Lung (tissue), 12 donors: ENCODE measurements around the gene KRTAP10-1. TPM values are rescaled to one million over a fixed set of nuclear protein-coding genes. Genes with fewer than 3 reads are reported as not detected.

Experiments used
- ATAC-seq: fragments of 200-7000 bp; cut with Tn5 transposase; one replicate; pipeline ENCODE4 v1.9.1; 2020; ENCODE audit warnings: moderate number of reproducible peaks; ENCODE audit not compliant: insufficient read depth, low FRiP score
- DNase-seq, 3 donors: peaks; one replicate each; pipeline ENCODE4 v3.0.0-alpha.2; 2013 to 2017
- H3K27ac ChIP-seq, 2 donors: one replicate each; pipeline ENCODE4 v1.5.1; 2013; ENCODE audit warnings: mild to moderate bottlenecking in 2 of 2, moderate library complexity in 2 of 2, control low read depth in 1 of 2, inconsistent platforms in 1 of 2, low read depth in 1 of 2, low read length in 1 of 2
- H3K27me3 ChIP-seq, 3 donors: one replicate each; pipeline ENCODE4 v1.5.1; 2013; ENCODE audit warnings: low read length in 2 of 3; ENCODE audit not compliant: control insufficient read depth in 3 of 3, insufficient read depth in 3 of 3
- H3K36me3 ChIP-seq, 4 donors: one replicate each; pipeline ENCODE4 v1.5.1; 2013; ENCODE audit warnings: low read length in 4 of 4, mild to moderate bottlenecking in 1 of 4, moderate library complexity in 1 of 4; ENCODE audit not compliant: control insufficient read depth in 4 of 4, insufficient read depth in 4 of 4
- H3K4me1 ChIP-seq, 5 donors: one replicate each; pipeline ENCODE4 v1.5.1; 2013; ENCODE audit warnings: low read length in 5 of 5, mild to moderate bottlenecking in 2 of 5, moderate library complexity in 1 of 5; ENCODE audit not compliant: control insufficient read depth in 5 of 5, insufficient read depth in 5 of 5
- H3K4me3 ChIP-seq: one replicate; pipeline ENCODE4 v1.5.1; 2013; ENCODE audit warnings: mild to moderate bottlenecking, control low read depth, moderate library complexity
- H3K9ac ChIP-seq, 2 donors: one replicate each; pipeline ENCODE4 v1.5.1; 2013; ENCODE audit warnings: low read length in 2 of 2, control low read depth in 1 of 2; ENCODE audit not compliant: insufficient read depth in 1 of 2
- H3K9me3 ChIP-seq, 4 donors: one replicate each; pipeline ENCODE4 v1.5.1; 2013; ENCODE audit warnings: low read length in 3 of 4, mild to moderate bottlenecking in 1 of 4, moderate library complexity in 1 of 4; ENCODE audit not compliant: control insufficient read depth in 4 of 4, insufficient read depth in 3 of 4
- WGBS, 2 donors: extraction: QIAGEN DNeasy Blood & Tissue Kit; methylation state at CpG; one replicate each; pipeline ENCODE4 v1.1.7; 2013; 5-methylcytosine and 5-hydroxymethylcytosine counted together
- polyA plus RNA-seq, 2 donors: library from polyadenylated mRNA; stranded (reverse); fragments of 200-250 nt; gene quantifications; one replicate each; pipeline ENCODE4 v1.2.1, GENCODE V29; 2013
- total RNA-seq, 2 donors: library from RNA; depleted of rRNA in 1 of 2; stranded (reverse); fragments of >200 nt in 1 of 2; gene quantifications; one replicate each; pipeline ENCODE4 v1.2.1, GENCODE V29; 2014 to 2021
- TF ChIP-seq, protein P1 (sequence below): IDR thresholded peaks from 2 replicates; pipeline ENCODE4 v1.5.1; 2012; ENCODE audit warnings: mild to moderate bottlenecking; ENCODE audit errors: control extremely low read depth, extremely low read depth
- donor health status: control.
- donor health status: control.
- donor health status: Bipolar disorder and iron deficiency.
- donor health status: healthy.
- donor health status: DM: yes; HTN: yes; CAD: no.

The KRTAP10-1 gene
- total and polyA plus RNA-seq, 4 donors: not detected

DNA sequence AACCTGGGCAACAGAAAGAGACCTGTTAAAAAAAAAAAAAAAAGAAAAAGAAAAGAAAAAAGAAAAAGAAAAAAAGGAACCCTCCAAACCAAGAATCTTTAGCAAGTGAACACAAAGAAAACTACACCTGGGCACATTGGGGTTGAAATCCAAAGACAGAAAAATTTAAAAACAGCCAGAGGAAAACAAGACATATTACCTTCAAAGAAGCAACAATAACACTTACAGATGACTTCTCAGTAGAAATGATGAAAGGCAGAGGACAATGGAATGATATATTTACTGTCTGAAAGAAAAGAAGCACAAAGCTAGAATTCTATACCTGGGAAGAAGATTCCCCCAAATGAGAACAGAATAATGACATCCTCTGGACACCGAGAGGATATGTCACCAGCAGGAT is 2.7 kb upstream of the KRTAP10-1 start:
- Histone ChIP-seq H3K9ac (no peak overlapping the region), H3K27me3 (no peaks in the 10 kb centered on the region), H3K9me3 (peaks cover 0 to 14% (median 5%) of the 10 kb centered on the region in 4 donors), H3K27ac (no peak overlapping the region), H3K36me3 (no peaks in the 10 kb centered on the region), H3K4me1 (no peaks in the 10 kb centered on the region), H3K4me3 (no peak overlapping the region)
- ATAC-seq (no peak), DNase-seq (no peak)
- WGBS, 2 donors: 87 to 88% methylated on average over 1 of the region's 1 CpG
- TF ChIP-seq, protein P1, sequence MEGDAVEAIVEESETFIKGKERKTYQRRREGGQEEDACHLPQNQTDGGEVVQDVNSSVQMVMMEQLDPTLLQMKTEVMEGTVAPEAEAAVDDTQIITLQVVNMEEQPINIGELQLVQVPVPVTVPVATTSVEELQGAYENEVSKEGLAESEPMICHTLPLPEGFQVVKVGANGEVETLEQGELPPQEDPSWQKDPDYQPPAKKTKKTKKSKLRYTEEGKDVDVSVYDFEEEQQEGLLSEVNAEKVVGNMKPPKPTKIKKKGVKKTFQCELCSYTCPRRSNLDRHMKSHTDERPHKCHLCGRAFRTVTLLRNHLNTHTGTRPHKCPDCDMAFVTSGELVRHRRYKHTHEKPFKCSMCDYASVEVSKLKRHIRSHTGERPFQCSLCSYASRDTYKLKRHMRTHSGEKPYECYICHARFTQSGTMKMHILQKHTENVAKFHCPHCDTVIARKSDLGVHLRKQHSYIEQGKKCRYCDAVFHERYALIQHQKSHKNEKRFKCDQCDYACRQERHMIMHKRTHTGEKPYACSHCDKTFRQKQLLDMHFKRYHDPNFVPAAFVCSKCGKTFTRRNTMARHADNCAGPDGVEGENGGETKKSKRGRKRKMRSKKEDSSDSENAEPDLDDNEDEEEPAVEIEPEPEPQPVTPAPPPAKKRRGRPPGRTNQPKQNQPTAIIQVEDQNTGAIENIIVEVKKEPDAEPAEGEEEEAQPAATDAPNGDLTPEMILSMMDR: no peak

DNA sequence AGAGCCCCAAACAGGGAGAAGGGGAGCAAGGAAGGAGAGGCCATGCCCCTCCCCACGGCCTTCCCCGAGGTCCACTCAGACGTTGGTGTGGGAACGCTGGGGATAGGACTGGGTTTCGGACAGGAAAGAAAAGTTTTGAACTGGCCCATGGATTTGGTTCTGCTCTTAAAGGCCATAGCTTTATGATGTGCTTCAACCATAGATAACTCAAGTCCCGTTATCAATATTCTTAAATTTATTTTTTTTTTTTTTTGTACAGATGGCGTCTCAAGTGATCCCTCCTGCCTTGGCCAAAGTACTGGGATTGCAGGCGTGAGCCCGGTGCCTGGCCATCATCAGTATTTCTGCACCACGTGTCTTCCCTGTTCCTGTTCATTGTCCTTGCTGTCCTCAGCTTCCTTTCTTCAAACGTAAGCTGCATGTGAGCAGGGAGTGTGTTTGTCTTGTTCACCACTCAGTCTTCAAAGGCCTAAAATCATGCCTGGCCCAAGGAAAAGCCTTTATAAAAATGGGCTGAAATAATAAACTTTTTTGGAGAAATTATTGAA is 820 bp upstream of the KRTAP10-1 start:
- Histone ChIP-seq H3K4me3 (no peak overlapping the region), H3K9me3 (peaks cover 0 to 9% (median 1%) of the 10 kb centered on the region in 4 donors), H3K27me3 (no peaks in the 10 kb centered on the region), H3K4me1 (no peaks in the 10 kb centered on the region), H3K36me3 (no peaks in the 10 kb centered on the region), H3K9ac (no peak overlapping the region), H3K27ac (no peak overlapping the region)
- TF ChIP-seq, protein P1: no peak
- ATAC-seq: no peak
- peak in 1 of 3 donors; percentile 1 for DNase-seq
- WGBS, 2 donors: 80 to 81% methylated on average over 11 of the region's 11 CpGs

GRCh38 chr21:44539046-44539445 is 949 bp downstream of the KRTAP10-1 start:
- no peak overlapping the region for H3K27ac ChIP-seq
- WGBS, 2 donors: 69 to 71% methylated on average over 14 of the region's 14 CpGs
- H3K4me1 ChIP-seq: no peaks in the 10 kb centered on the region
- ATAC-seq: no peak
- peaks cover 0 to 8% (median 1%) of the 10 kb centered on the region in 4 donors for H3K9me3 ChIP-seq
- peak in 1 of 3 donors; percentile 8 for DNase-seq
- H3K4me3 ChIP-seq: no peak overlapping the region
- no peaks in the 10 kb centered on the region for H3K36me3 ChIP-seq
- no peaks in the 10 kb centered on the region for H3K27me3 ChIP-seq
- no peak overlapping the region for H3K9ac ChIP-seq
- TF ChIP-seq, protein P1: no peak
